Measurements from ENCODE around the gene OR5K3. TPM values are rescaled to one million over a fixed set of nuclear protein-coding genes. Genes with fewer than 3 reads are reported as not detected.

OR5K3 gene
- total and polyA plus RNA-seq, 9 of the 15 experiments (the other 6 are each of a cell fraction or from before 2014, with no cell fraction given): not detected

GRCh38 chr3:98341758-98342157, 48.7 kb upstream of the OR5K3 start:
- no peak overlapping the region for H2AFZ ChIP-seq (ENCODE audit: low read depth, low read length)
- H3K9me1 ChIP-seq (ENCODE audit: control insufficient read depth, insufficient read depth, low read length): no peaks in the 10 kb centered on the region
- FAIRE-seq (no peak), ATAC-seq (no peak), DNase-seq (ENCODE audit: extremely low read depth in 1 of 4, low spot score in 3 of 4) (no peak)
- H3K27me3 ChIP-seq (ENCODE audit: control insufficient read depth in 2 of 2, insufficient read depth in 2 of 2, low read length in 2 of 2): no peaks in the 10 kb centered on the region
- no peaks in the 10 kb centered on the region for H3K4me1 ChIP-seq (replicated peaks in 1 of 2; ENCODE audit: control insufficient read depth in 2 of 2, insufficient read depth in 2 of 2, low read length in 2 of 2)
- no peaks in the 10 kb centered on the region for H3K36me3 ChIP-seq (ENCODE audit: control insufficient read depth, insufficient read depth, low read length)
- TF ChIP-seq ZNF24 (IDR thresholded peaks at IDR 0.05) (no peak), ZNF217 (CRISPR knock-in tag; IDR thresholded peaks at IDR 0.05) (no peak), PTTG1 (tag; IDR thresholded peaks at IDR 0.05; ENCODE audit: low read depth) (no peak), TFE3 (CRISPR knock-in tag; IDR thresholded peaks at IDR 0.05) (peak; percentile 86)
- TF ChIP-seq, protein P1, sequence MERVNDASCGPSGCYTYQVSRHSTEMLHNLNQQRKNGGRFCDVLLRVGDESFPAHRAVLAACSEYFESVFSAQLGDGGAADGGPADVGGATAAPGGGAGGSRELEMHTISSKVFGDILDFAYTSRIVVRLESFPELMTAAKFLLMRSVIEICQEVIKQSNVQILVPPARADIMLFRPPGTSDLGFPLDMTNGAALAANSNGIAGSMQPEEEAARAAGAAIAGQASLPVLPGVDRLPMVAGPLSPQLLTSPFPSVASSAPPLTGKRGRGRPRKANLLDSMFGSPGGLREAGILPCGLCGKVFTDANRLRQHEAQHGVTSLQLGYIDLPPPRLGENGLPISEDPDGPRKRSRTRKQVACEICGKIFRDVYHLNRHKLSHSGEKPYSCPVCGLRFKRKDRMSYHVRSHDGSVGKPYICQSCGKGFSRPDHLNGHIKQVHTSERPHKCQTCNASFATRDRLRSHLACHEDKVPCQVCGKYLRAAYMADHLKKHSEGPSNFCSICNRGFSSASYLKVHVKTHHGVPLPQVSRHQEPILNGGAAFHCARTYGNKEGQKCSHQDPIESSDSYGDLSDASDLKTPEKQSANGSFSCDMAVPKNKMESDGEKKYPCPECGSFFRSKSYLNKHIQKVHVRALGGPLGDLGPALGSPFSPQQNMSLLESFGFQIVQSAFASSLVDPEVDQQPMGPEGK (CRISPR knock-in tag; IDR thresholded peaks at IDR 0.05; ENCODE audit: borderline replicate concordance): no peak
- ChIA-PET POLR2A (no interaction called here), CTCF (ENCODE audit: low intra/inter-chr PET ratio) (no interaction called here)
- in situ Hi-C loops (cut with MboI): no loop called here
- H3K9ac ChIP-seq (ENCODE audit: insufficient read depth in 1 of 2, low read depth in 2 of 2, low read length in 2 of 2): no peak overlapping the region
- no peak overlapping the region for H3K27ac ChIP-seq (ENCODE audit: extremely low read depth, low read depth, low read length)
- no peaks in the 10 kb centered on the region for H3K79me2 ChIP-seq (ENCODE audit: control insufficient read depth, insufficient read depth, low read length)
- WGBS (ENCODE audit: insufficient coverage, low coverage, missing lambda C conversion rate): 0% methylated on average over 6 of the region's 6 CpGs
- no peak overlapping the region for H3K4me3 ChIP-seq
- no peak overlapping the region for H3K4me2 ChIP-seq (ENCODE audit: insufficient read depth, low read length)
- intact Hi-C loops (cut with micrococcal nuclease): loop anchor here (10.0 kb wide), 1 partner anchor 233 kb away; no protein-coding TSS in a partner anchor
- BruUV-seq (replicated peaks): no TSS peak
- no peaks in the 10 kb centered on the region for H3K9me3 ChIP-seq (replicated peaks; ENCODE audit: control insufficient read depth, insufficient read depth, low read depth, low read length)
- no peaks in the 10 kb centered on the region for H4K20me1 ChIP-seq (replicated peaks; ENCODE audit: control insufficient read depth, insufficient read depth, low read length)
